ENCODE results near the gene TAB3.

GRCh38 chrX:30904632-30905031 lies 15.6 kb upstream of the TAB3 start:
- TF ChIP-seq GATA2 (IDR thresholded peaks at IDR 0.05; ENCODE audit: low read depth, low read length) (no peak), GATA3 (IDR thresholded peaks at IDR 0.05; ENCODE audit: low read depth, low read length) (no peak)
